ENCODE data around the gene BCDIN3D.

The BCDIN3D gene

GRCh38 chr12:49825971-49826421 is 16.9 kb downstream of the BCDIN3D start:
- in situ Hi-C loops (cut with MboI; ENCODE audit: low pct_unique_long_range_greater_than_20kb, low sequenced_read_pairs, unreplicated experiment) = no loop called here
- no peak for TF ChIP-seq CTCF (IDR thresholded peaks at IDR 0.05; ENCODE audit: extremely low read depth, insufficient read depth, missing control alignments)
- no peak for DNase-seq (ENCODE audit: low spot score)

DNA sequence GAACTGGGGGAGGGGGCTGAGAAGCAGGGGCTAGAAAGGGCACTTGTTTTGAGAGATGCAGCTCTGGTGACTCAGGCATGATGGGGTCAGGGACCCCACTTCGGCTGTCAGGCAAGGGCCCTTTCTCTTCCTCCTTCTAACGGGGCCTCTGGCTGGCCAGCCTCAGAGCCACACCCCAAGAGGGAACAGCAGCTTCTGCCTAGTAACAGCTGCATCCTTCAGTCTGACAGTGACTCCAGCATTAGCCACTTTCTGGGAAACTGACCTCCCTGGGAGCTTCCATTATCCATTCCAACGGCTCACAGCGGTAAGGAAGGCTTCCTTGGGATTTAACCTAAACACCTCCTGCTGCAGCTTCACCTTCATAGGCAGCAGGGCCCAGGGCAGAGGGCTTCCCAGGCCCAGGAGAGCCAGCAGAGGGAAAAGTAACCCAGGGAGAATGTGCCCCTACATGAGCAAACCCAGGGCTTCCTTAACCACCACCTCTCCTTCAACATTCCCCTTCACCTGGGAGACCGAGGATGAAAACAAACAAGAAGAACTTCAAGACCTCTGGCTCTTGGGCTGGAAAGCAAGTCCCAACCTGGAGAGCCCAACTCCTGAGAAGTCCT is 17.4 kb downstream of the BCDIN3D start:
- in situ Hi-C loops (cut with MboI; ENCODE audit: low pct_unique_long_range_greater_than_20kb, low sequenced_read_pairs, unreplicated experiment) = no loop called here
- TF ChIP-seq CTCF (IDR thresholded peaks at IDR 0.05; ENCODE audit: extremely low read depth, insufficient read depth, missing control alignments) = no peak
- no peak for DNase-seq (ENCODE audit: low spot score)

GRCh38 chr12:49824895-49825294 is 18.0 kb downstream of the BCDIN3D start:
- no peak for DNase-seq (ENCODE audit: low spot score)
- TF ChIP-seq CTCF (IDR thresholded peaks at IDR 0.05; ENCODE audit: extremely low read depth, insufficient read depth, missing control alignments) = no peak
- in situ Hi-C loops (cut with MboI; ENCODE audit: low pct_unique_long_range_greater_than_20kb, low sequenced_read_pairs, unreplicated experiment) = no loop called here

DNA sequence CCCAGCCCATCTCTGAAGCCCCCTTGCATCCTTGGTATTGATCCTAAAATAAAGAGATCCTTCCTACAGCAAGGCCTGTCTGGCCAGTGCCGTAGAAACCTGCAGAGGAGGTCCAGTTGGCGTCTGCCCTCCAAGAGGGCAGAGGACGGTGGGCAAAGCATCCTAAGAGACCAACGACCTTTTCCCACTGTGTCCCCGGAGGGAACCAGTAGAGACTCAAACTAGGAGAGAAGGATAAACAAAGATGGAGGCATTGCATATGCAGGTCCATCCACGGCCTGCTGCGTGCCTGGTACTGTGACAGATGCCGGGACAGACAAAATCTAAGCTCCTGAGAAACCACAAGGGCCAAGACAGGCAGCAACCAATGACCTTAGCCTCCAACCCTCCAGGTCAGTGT is 18.5 kb downstream of the BCDIN3D start:
- no peak for DNase-seq (ENCODE audit: low spot score)
- TF ChIP-seq CTCF (IDR thresholded peaks at IDR 0.05; ENCODE audit: extremely low read depth, insufficient read depth, missing control alignments) = no peak
- in situ Hi-C loops (cut with MboI; ENCODE audit: low pct_unique_long_range_greater_than_20kb, low sequenced_read_pairs, unreplicated experiment) = no loop called here

DNA sequence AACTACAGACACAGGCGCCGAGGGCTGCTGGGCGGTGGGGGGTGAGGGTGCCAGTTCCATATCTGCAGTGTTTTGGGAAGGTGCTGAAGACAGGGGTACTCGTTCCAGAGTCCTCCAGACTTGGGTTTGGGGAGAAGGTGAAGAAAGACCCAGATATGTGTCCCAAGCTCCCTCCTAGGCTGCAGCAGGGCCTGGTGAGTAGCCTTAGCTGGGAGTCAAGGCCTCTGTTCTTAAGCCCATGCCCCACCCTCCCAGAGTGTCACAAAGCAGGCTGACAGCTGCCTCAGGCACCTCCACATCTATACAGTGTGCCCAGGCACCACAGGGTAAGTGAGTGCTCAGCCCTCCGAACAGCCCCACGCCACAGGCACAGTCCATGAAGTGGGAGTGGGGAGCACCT is 19.0 kb downstream of the BCDIN3D start:
- no peak for TF ChIP-seq CTCF (IDR thresholded peaks at IDR 0.05; ENCODE audit: extremely low read depth, insufficient read depth, missing control alignments)
- DNase-seq (ENCODE audit: low spot score) = no peak
- in situ Hi-C loops (cut with MboI; ENCODE audit: low pct_unique_long_range_greater_than_20kb, low sequenced_read_pairs, unreplicated experiment) = no loop called here

GRCh38 chr12:49823350-49823749 is 19.6 kb downstream of the BCDIN3D start:
- no peak for TF ChIP-seq CTCF (IDR thresholded peaks at IDR 0.05; ENCODE audit: extremely low read depth, insufficient read depth, missing control alignments)
- in situ Hi-C loops (cut with MboI; ENCODE audit: low pct_unique_long_range_greater_than_20kb, low sequenced_read_pairs, unreplicated experiment) = no loop called here
- DNase-seq (ENCODE audit: low spot score) = no peak
